GM19463 (cell line): ENCODE measurements around the gene LRMDA.

Source experiments
- ATAC-seq: cut with Tn5 transposase; IDR thresholded peaks from one replicate; pipeline ENCODE4 v1.9.1; 2021; ENCODE audit warnings: mild to moderate bottlenecking, moderate library complexity; ENCODE audit not compliant: unreplicated experiment

LRMDA gene

GRCh38 chr10:75443362-75443761, 11.9 kb downstream of the LRMDA start:
- ATAC-seq: no peak

DNA sequence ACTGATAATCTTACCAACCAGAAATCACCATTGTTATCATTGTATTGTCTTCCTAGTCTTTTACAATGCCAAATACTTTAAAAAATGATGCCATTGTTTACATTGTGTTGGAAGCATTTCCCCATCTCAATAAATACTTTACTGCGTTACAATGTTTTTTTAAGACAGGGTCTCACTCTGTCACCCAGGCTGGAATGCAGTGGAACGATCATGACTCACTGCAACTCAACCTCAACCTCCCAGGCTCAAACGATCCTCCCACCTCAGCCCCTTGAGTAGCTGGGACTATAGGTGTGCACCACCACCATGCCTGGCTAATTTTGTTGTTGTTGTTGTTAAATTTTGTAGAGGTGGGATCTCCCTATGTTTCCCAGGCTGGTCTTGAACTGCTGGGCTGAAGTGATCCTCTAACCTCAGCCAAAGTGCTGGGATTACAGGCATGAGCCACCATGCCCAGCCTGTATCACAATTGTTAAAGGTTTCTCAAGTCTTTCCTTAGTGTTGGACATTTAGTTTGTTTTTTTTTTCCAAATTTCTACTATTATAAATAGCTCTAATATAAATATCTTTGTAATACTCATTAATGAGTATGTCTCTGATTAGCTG, 13.5 kb downstream of the LRMDA start:
- no peak for ATAC-seq

- no peak for ATAC-seq
Measured at GRCh38 chr10:75446508-75446907, 15.1 kb downstream of the LRMDA start.

DNA sequence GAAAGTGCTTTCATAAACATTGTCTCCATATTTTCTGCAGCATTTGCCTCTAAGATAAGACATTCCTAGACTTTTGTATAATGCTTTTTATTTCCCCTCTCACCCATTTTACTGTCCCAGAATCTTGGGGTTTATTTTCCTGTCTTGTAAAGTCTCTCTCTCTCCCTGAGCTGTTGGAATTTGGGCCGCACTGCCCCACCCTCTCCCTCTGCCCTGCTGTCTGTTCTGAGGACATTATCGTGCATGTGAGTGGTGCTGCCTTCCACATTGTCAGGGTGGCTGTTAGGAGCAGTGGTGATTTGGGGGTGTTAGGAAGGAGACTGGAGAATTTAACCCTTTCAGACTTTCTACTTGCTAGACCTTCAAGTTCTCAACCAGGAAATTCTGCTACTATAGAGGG, 16.7 kb downstream of the LRMDA start:
- no peak for ATAC-seq

- no peak for ATAC-seq
Measured at GRCh38 chr10:75449382-75450074, 18.1 kb downstream of the LRMDA start.

DNA sequence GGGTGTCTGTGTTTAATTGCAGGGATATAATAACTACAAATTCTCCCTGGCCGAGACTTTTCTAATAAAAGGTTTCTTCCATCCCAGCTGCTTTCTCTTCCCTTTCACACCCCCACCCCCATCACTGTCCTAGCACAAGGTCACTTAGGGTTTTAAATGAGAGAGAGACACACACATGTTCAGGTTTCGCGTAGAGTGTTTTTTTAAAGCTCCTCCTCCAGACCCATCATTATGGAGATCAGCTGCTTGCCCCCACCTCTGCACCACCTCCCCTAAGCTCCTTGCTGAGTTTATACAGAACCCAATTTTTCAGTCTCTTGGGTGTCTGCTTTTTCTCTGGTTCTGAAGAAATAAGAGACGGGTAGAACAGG, 18.6 kb downstream of the LRMDA start:
- ATAC-seq: no peak

DNA sequence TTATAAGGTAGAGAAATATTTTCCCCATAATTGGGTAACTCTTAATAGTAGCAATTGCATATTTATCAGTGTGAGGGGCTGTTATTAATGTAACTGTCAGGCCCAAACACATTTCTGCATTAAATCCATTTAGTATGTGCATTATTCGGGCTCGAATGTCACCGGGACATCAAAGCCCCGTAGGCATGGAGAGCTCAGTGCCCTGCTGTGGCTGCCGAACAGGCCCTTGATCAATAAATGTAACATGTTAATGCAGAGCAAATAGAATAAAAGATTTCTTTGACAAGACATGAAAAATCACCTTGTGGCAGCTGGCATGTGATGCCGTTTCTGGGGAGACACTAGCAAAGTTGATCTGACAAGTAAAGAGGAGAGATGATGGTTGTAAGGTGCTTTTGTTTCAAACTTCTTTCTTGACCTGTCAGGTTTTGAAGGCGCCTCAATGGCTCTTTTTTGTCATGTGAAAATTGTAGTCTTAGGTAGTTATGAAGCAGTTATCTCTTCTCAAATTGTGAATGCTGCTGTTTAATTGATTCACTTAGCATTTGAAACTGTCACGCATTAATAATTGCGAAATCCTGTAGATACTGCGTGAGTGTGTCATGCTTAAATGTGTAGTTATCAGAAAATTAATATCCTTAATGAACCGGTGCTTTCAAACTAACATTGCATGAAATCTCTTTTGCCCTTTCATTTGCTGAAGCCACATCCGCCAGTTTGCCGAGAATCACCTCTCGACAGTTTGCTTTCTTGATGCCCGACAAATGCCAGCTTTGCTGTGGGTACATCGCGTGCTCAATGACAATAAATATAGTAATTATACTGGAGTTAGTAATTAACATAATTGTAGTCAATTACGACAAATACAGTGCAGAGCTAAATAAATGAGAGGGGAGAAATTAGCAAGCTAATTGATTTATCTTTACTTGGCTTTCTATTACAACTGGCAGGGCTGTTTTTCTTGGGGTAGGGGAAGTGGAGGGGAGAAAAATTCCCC, 19.5 kb downstream of the LRMDA start:
- no peak for ATAC-seq

GRCh38 chr10:75451831-75452230, 20.4 kb downstream of the LRMDA start:
- ATAC-seq: no peak

DNA sequence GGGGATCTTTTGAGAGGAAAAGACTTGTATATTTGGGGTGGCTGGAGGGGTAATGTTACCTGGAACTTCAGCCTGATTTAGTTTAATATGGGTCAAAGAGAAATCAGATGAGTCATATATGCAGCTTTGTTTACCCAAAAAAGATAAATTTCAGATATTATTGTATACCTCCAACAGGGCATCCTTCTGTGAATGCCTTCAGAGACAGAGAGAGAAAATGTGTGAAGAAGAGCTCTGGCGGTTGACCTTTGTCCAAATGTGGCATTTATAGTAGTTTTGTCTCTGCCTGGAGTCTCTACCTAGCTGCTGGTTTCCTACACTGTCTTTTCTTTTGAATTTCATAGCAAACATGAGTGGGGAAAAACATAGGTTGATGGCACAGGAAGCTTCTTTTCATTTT, 21.6 kb downstream of the LRMDA start:
- ATAC-seq: no peak

- ATAC-seq: no peak
Measured at GRCh38 chr10:75456122-75456521, 24.7 kb downstream of the LRMDA start.

DNA sequence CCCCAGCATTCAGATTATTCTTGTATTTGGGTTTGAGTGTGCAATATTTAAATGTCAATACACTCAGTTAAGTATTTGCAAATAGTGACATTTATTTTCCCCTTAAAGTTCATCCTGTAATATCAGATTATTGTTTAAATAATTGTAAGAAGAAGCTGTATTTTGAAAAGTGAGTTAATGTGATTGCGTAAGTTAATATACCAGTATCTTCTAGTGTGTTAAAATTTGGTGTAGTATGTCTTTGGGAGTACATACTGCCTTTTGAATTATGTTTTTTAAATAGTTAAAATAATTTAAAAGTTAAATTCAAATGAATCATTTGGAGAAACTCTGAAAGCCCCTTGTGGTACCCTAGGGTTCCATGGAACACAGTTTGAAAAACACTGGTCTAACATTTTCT, 28.6 kb downstream of the LRMDA start:
- no peak for ATAC-seq

GRCh38 chr10:75461672-75462649, 30.5 kb downstream of the LRMDA start:
- no peak for ATAC-seq

- no peak for ATAC-seq
Measured at GRCh38 chr10:75462865-75463264, 31.4 kb downstream of the LRMDA start.

DNA sequence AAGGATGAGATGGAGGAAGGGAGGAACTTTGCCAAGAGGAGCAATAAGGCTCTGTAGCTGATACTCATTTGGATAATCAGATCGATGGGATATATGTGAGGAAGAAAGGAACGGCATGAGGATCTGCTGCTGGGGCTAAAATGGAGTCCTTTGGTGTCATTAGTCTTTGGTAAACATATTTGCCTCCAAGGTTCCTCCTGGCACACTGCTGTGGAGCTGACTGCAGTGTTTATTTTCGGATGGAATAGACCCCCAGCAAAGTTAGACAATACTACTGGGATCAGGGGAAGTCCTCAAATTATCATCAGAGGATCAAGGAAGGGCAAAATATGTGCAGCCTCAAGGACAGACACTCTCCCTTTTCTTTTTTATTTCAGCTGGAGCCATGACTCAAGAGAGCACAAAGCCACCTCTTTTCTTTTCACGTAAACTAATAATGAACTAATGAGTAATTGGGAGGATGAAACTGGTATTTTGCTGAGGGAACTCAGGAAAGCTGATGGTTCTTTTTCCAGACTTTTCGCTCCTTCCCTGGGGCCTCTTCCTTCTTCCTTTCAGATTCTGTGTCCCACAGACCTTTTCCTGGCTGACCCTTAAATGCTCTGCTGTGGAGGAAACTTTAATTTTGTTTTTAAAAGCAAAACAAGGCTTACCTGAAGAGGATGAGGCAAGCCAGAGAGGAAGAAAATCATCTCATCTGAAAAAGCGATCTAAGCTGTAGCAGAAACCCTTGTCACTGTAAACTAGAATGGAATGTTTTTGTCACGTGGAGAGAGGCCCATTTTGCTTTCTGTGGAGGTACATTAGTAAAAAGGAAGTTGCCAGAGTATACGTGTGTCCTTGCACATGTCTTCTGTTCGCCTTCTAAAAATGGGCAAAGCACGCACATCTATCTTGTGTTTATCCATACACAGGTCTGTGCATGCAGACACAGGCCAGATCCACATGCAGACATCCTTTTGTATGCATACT, 33.3 kb downstream of the LRMDA start:
- no peak for ATAC-seq

GRCh38 chr10:75465450-75465827, 34.0 kb downstream of the LRMDA start:
- no peak for ATAC-seq

DNA sequence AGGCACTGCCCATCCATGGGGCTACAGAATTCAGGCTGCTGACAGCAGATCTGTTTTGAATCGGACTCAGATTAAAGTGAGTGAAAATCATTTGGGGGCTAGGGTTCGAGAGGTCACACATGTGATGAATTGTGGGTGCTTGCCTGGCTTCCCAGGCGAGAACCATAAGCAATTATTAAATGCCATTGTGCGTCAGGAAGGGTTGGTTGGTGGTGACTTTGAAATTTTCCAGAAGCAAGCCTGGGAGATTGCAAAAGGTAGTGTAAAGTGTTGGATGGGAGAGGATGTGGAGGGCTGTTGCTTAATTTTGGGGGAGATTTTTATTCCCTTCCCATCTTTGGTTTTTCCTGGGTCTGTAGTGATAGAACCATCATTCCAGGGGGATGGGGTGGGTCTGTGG, 34.6 kb downstream of the LRMDA start:
- ATAC-seq: no peak

DNA sequence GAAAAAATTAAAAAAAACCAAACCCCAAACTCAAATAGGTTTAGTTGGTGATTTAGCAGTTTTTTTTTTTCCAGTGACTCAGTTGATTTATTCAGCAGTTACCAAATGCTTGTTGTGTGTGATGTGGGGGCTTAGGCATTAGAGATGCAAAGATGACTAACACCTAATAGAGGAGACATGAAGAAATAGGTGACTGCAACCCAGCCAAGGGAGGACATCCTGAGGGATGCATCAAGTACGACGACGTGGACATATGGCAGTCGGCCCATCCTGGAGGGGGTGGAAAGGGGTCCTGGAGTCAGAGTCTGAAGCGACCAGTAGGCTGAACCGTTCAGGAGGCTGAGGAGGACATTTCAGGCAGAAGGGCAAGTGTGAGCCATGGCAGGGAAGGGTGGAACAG, 35.5 kb downstream of the LRMDA start:
- no peak for ATAC-seq

GRCh38 chr10:75468612-75469005, 37.2 kb downstream of the LRMDA start:
- no peak for ATAC-seq

- no peak for ATAC-seq
Measured at GRCh38 chr10:75469006-75469616, 37.7 kb downstream of the LRMDA start.
